Sigmoid colon (tissue), 7 donors: ENCODE measurements around the gene SLAMF7. TPM values are rescaled to one million over a fixed set of nuclear protein-coding genes. Genes with fewer than 3 reads are reported as not detected.
A peak's percentile ranks its signal among the peaks of the same experiment; 100 is the strongest.
"Not testable (repeated sequence)": the region's sequence is repeated elsewhere in the genome, so short reads cannot be mapped to it uniquely, and the experiment has no call there.

ENCODE experiments used
- DNase-seq: peaks from one replicate; pipeline ENCODE4 v3.0.0-alpha.2; 2019
- H3K27ac ChIP-seq, 4 donors: fragments of 200-600 bp; sonication (generic); one replicate each; pipeline ENCODE4 v1.5.1; 2016 to 2019; ENCODE audit warnings: mild to moderate bottlenecking in 1 of 4
- H3K27me3 ChIP-seq, 3 donors: fragments of 200-600 bp; sonication (generic); one replicate each; pipeline ENCODE4 v1.5.1; 2019; ENCODE audit warnings: mild to moderate bottlenecking in 1 of 3
- H3K36me3 ChIP-seq, 4 donors: fragments of 200-600 bp; sonication (generic); one replicate each; pipeline ENCODE4 v1.5.1; 2016 to 2019
- H3K4me1 ChIP-seq, 4 donors: fragments of 200-600 bp; sonication (generic); one replicate each; pipeline ENCODE4 v1.5.1; 2017 to 2019
- H3K4me3 ChIP-seq, 4 donors: fragments of 200-600 bp; sonication (generic); one replicate each; pipeline ENCODE4 v1.5.1; 2017 to 2019; ENCODE audit warnings: mild to moderate bottlenecking in 2 of 4, moderate library complexity in 1 of 4
- H3K9me3 ChIP-seq, 4 donors: fragments of 200-600 bp in 3 of 4; sonication (generic) in 3 of 4; one replicate each; pipeline versions ENCODE4 v1.5.1 to v1.6.1; 2013 to 2019
- CTCF ChIP-seq, 4 experiments: fragments of 450-650 bp in 3 of 4; fragments of 200-600 bp in 1 of 4; IDR thresholded peaks; one replicate each; pipeline ENCODE4 v1.5.1; 2016 to 2019; ENCODE audit warnings: antibody characterized with exemption in 4 of 4, mild to moderate bottlenecking in 3 of 4, moderate library complexity in 2 of 4
- EP300 ChIP-seq, 4 donors: sonication (generic); formaldehyde crosslinking; IDR thresholded peaks; one replicate each; pipeline ENCODE4 v1.6.1; 2017; ENCODE audit warnings: antibody characterized with exemption in 4 of 4
- POLR2A ChIP-seq, 2 donors: fragments of 450-650 bp; IDR thresholded peaks; one replicate each; pipeline ENCODE4 v1.6.1; 2016; ENCODE audit warnings: antibody characterized with exemption in 2 of 2, mild to moderate bottlenecking in 2 of 2, moderate library complexity in 2 of 2
- POLR2AphosphoS5 ChIP-seq, 4 donors: sonication (generic); formaldehyde crosslinking; IDR thresholded peaks; one replicate each; pipeline ENCODE4 v1.6.1; 2017; ENCODE audit warnings: antibody characterized with exemption in 4 of 4
- whole genome bisulfite sequencing, 2 donors: extraction: QIAGEN DNeasy Blood & Tissue Kit; methylation state at CpG; one replicate each; pipeline ENCODE4 v1.1.7; 2013; 5-methylcytosine and 5-hydroxymethylcytosine counted together
- intact Hi-C: fragments of 100-400 bp; cut with DNase I; formaldehyde crosslinking; loops from one replicate; pipeline ENCODE4 v1.15.1; 2023
- polyA plus RNA-seq, 3 donors: library from polyadenylated mRNA; stranded (reverse); fragments of 200-250 nt; gene quantifications; one replicate each; pipeline ENCODE4 v1.2.3, GENCODE V29; 2013
- total RNA-seq, 4 donors: library from RNA; depleted of rRNA; stranded (reverse); fragments of >200 nt; gene quantifications; one replicate each; pipeline ENCODE4 v1.1.0, GENCODE V29; 2016
- donor health status: healthy with polysubstance abuse.
- donor health status: Bipolar disorder and iron deficiency.
- donor health status: healthy.

The SLAMF7 gene
- total and polyA plus RNA-seq, 7 donors: 0.16 to 31.0 (median 2.2) TPM; not detected in 1

- H3K27ac ChIP-seq, intact Hi-C loops: not testable (repeated sequence)
Observed at GRCh38 chr1:160712525-160713080, 26.4 kb upstream of the SLAMF7 start.

GRCh38 chr1:160713161-160713560 lies 25.9 kb upstream of the SLAMF7 start:
- Histone ChIP-seq H3K4me1 (no peaks in the 10 kb centered on the region), H3K27ac (no peak overlapping the region), H3K36me3 (no peaks in the 10 kb centered on the region), H3K27me3 (no peaks in the 10 kb centered on the region), H3K9me3 (no peaks in the 10 kb centered on the region), H3K4me3 (no peak overlapping the region)
- WGBS, 2 donors: 46 to 62% methylated on average over 1 of the region's 1 CpG
- DNase-seq: no peak
- TF ChIP-seq POLR2A (IDR thresholded peaks at IDR 0.05) (no peak), EP300 (IDR thresholded peaks at IDR 0.05) (no peak), CTCF (IDR thresholded peaks at IDR 0.05) (no peak), POLR2AphosphoS5 (IDR thresholded peaks at IDR 0.05) (no peak)
- intact Hi-C loops: no loop called here

More at GRCh38 chr1:160712525-160713080, 26.4 kb upstream of the SLAMF7 start:
- not testable (repeated sequence) for H3K9me3 ChIP-seq, H3K4me3 ChIP-seq, DNase-seq, H3K27me3 ChIP-seq, H3K36me3 ChIP-seq, H3K4me1 ChIP-seq
- TF ChIP-seq POLR2AphosphoS5 (IDR thresholded peaks at IDR 0.05): peak in 1 of 4 donors; percentile 16
- 42 to 81% methylated on average over 5 of the region's 5 CpGs for WGBS, 2 donors

- DNase-seq, H3K27me3 ChIP-seq, H3K27ac ChIP-seq, H3K4me1 ChIP-seq, H3K4me3 ChIP-seq, intact Hi-C loops, H3K9me3 ChIP-seq, H3K36me3 ChIP-seq: not testable (repeated sequence)
- 73 to 76% methylated on average over 5 of the region's 5 CpGs for WGBS, 2 donors
Observed at GRCh38 chr1:160714034-160714648, 24.9 kb upstream of the SLAMF7 start.

- DNase-seq: no peak
- H3K27me3 ChIP-seq: no peaks in the 10 kb centered on the region
- H3K4me3 ChIP-seq: no peak overlapping the region
- intact Hi-C loops: no loop called here
- H3K9me3 ChIP-seq: no peaks in the 10 kb centered on the region
- no peaks in the 10 kb centered on the region for H3K36me3 ChIP-seq
- H3K27ac ChIP-seq: no peak overlapping the region
- TF ChIP-seq POLR2A (IDR thresholded peaks at IDR 0.05) (no peak), EP300 (IDR thresholded peaks at IDR 0.05) (no peak), CTCF (IDR thresholded peaks at IDR 0.05) (no peak), POLR2AphosphoS5 (IDR thresholded peaks at IDR 0.05) (no peak)
- H3K4me1 ChIP-seq: no peaks in the 10 kb centered on the region
- WGBS, 2 donors: 99 to 100% methylated on average over 1 of the region's 1 CpG
Observed at GRCh38 chr1:160716013-160716412, 23.0 kb upstream of the SLAMF7 start.

- no peaks in the 10 kb centered on the region for H3K27me3 ChIP-seq
- intact Hi-C loops: no loop called here
- no peaks in the 10 kb centered on the region for H3K4me1 ChIP-seq
- no peak for DNase-seq
- TF ChIP-seq EP300 (IDR thresholded peaks at IDR 0.05) (no peak), POLR2A (IDR thresholded peaks at IDR 0.05) (no peak), POLR2AphosphoS5 (IDR thresholded peaks at IDR 0.05) (no peak), CTCF (IDR thresholded peaks at IDR 0.05) (no peak)
- WGBS, 2 donors: 82 to 86% methylated on average over 5 of the region's 5 CpGs
- H3K27ac ChIP-seq: no peak overlapping the region
- H3K9me3 ChIP-seq: no peaks in the 10 kb centered on the region
- H3K4me3 ChIP-seq: no peak overlapping the region
- H3K36me3 ChIP-seq: no peaks in the 10 kb centered on the region
Observed at GRCh38 chr1:160717306-160717705, 21.7 kb upstream of the SLAMF7 start.

GRCh38 chr1:160718210-160718609 lies 20.8 kb upstream of the SLAMF7 start:
- Histone ChIP-seq H3K27ac (no peak overlapping the region), H3K27me3 (no peaks in the 10 kb centered on the region), H3K4me1 (no peaks in the 10 kb centered on the region), H3K36me3 (no peaks in the 10 kb centered on the region), H3K4me3 (no peak overlapping the region), H3K9me3 (no peaks in the 10 kb centered on the region)
- no peak for TF ChIP-seq POLR2A (IDR thresholded peaks at IDR 0.05)
- TF ChIP-seq EP300 (IDR thresholded peaks at IDR 0.05): no peak
- no peak for TF ChIP-seq POLR2AphosphoS5 (IDR thresholded peaks at IDR 0.05)
- TF ChIP-seq CTCF (IDR thresholded peaks at IDR 0.05): no peak
- WGBS, 2 donors: 68 to 82% methylated on average over 4 of the region's 4 CpGs
- DNase-seq: no peak
- intact Hi-C loops: no loop called here
